Smooth muscle cell (in vitro differentiated cells): Measurements from ENCODE around the gene TFEC. TPM values are rescaled to one million over a fixed set of nuclear protein-coding genes. Genes with fewer than 3 reads are reported as not detected.
"Not testable (repeated sequence)": the region's sequence is repeated elsewhere in the genome, so short reads cannot be mapped to it uniquely, and the experiment has no call there.

Experiments used
- DNase-seq: peaks from one replicate; lab custom pipeline; 2025; ENCODE audit not compliant: unreplicated experiment; lab: John Stamatoyannopoulos, UW
- H2AFZ ChIP-seq: fragments of 200-600 bp; sonication (generic); 2 replicates; pipeline ENCODE4 v1.6.0; 2016; ENCODE audit warnings: antibody characterized with exemption, low read depth, mild to moderate bottlenecking
- H3F3A ChIP-seq: fragments of 200-600 bp; sonication (generic); 2 replicates; pipeline ENCODE4 v1.6.0; 2017; ENCODE audit warnings: antibody characterized with exemption, low read depth
- H3K27ac ChIP-seq: fragments of 200-600 bp; sonication (generic); 2 replicates; pipeline ENCODE4 v1.5.1; 2016; ENCODE audit warnings: low read depth, mild to moderate bottlenecking
- H3K27me3 ChIP-seq: fragments of 200-600 bp; sonication (generic); 2 replicates; pipeline ENCODE4 v1.6.1; 2016; ENCODE audit warnings: low read depth, mild to moderate bottlenecking
- H3K36me3 ChIP-seq: fragments of 200-600 bp; sonication (generic); 2 replicates; pipeline ENCODE4 v1.5.1; 2016; ENCODE audit warnings: low read depth
- H3K4me1 ChIP-seq: fragments of 200-600 bp; sonication (generic); 2 replicates; pipeline ENCODE4 v1.5.1; 2016; ENCODE audit warnings: low read depth
- H3K4me2 ChIP-seq: fragments of 200-600 bp; sonication (generic); 2 replicates; pipeline ENCODE4 v1.6.0; 2016; ENCODE audit warnings: mild to moderate bottlenecking
- H3K4me3 ChIP-seq: fragments of 200-600 bp; sonication (generic); 2 replicates; pipeline ENCODE4 v1.5.1; 2016; ENCODE audit warnings: mild to moderate bottlenecking
- H3K79me2 ChIP-seq: fragments of 200-600 bp; sonication (generic); 2 replicates; pipeline ENCODE4 v1.6.0; 2016; ENCODE audit warnings: low read depth, mild to moderate bottlenecking
- H3K9ac ChIP-seq: fragments of 200-600 bp; sonication (generic); 2 replicates; pipeline ENCODE4 v1.6.0; 2016; ENCODE audit warnings: low read depth
- H3K9me3 ChIP-seq: fragments of 200-600 bp; sonication (generic); replicated peaks from 2 replicates; pipeline ENCODE4 v1.5.1; 2016; ENCODE audit warnings: low read depth
- H4K20me1 ChIP-seq: fragments of 200-600 bp; sonication (generic); 2 replicates; pipeline ENCODE4 v1.6.0; 2016; ENCODE audit warnings: low read depth
- WGBS: methylation state at CpG from one replicate; pipeline ENCODE4 v1.1.7; 2016; ENCODE audit warnings: low lambda C conversion rate; 5-methylcytosine and 5-hydroxymethylcytosine counted together
- polyA plus RNA-seq: library from polyadenylated mRNA; unstranded; fragments of >200 nt; fragmentation: Nextera tagmentation; extraction: Ambion mirVana; gene quantifications from 2 replicates; pipeline ENCODE4 v1.2.1, GENCODE V29; 2016
- total RNA-seq: library from RNA; depleted of rRNA; stranded (reverse); fragments of >200 nt; gene quantifications from 2 replicates; pipeline ENCODE4 v1.2.3, GENCODE V29; 2014
- TF ChIP-seq, protein P1 (sequence below): fragments of 200-600 bp; sonication (generic); IDR thresholded peaks from 2 replicates; pipeline ENCODE4 v1.5.1; 2017; ENCODE audit warnings: borderline replicate concordance, mild to moderate bottlenecking, antibody characterized with exemption; ENCODE audit not compliant: insufficient read depth, poor library complexity, severe bottlenecking

The TFEC gene
- total and polyA plus RNA-seq, 2 experiments from 2014 or later, result not detected

DNA sequence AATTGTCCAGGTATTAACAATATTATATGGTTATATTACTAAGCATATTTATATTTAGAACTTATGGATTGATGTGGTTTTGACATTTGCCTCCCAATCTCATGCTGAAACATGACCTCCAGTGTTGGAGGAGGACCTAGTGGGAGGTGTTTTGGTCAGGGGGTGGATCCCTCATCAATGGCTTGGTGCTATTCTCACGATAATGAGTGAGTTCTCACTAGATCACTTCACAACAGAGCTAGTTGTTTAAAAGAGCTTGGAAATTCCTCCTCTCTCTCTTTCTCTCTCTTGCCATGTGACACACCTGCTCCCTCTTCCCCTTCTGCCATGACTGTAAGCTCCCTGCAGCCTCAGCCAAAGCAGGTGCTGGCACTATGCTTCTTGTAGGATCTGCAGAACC is 19.0 kb downstream of the TFEC start:
- Histone ChIP-seq H3K4me1 (no peaks in the 10 kb centered on the region), H3F3A (no peaks in the 10 kb centered on the region), H3K79me2 (no peaks in the 10 kb centered on the region), H3K9ac (no peak overlapping the region), H3K9me3 (no peaks in the 10 kb centered on the region), H4K20me1 (no peaks in the 10 kb centered on the region), H3K36me3 (no peaks in the 10 kb centered on the region), H3K27ac (no peak overlapping the region), H3K27me3 (no peaks in the 10 kb centered on the region), H3K4me2 (no peak overlapping the region), H3K4me3 (no peak overlapping the region), H2AFZ (no peak overlapping the region)
- no peak for DNase-seq
- TF ChIP-seq, protein P1, sequence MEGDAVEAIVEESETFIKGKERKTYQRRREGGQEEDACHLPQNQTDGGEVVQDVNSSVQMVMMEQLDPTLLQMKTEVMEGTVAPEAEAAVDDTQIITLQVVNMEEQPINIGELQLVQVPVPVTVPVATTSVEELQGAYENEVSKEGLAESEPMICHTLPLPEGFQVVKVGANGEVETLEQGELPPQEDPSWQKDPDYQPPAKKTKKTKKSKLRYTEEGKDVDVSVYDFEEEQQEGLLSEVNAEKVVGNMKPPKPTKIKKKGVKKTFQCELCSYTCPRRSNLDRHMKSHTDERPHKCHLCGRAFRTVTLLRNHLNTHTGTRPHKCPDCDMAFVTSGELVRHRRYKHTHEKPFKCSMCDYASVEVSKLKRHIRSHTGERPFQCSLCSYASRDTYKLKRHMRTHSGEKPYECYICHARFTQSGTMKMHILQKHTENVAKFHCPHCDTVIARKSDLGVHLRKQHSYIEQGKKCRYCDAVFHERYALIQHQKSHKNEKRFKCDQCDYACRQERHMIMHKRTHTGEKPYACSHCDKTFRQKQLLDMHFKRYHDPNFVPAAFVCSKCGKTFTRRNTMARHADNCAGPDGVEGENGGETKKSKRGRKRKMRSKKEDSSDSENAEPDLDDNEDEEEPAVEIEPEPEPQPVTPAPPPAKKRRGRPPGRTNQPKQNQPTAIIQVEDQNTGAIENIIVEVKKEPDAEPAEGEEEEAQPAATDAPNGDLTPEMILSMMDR, result no peak
- WGBS, result 0% methylated on average over 1 of the region's 1 CpG

DNA sequence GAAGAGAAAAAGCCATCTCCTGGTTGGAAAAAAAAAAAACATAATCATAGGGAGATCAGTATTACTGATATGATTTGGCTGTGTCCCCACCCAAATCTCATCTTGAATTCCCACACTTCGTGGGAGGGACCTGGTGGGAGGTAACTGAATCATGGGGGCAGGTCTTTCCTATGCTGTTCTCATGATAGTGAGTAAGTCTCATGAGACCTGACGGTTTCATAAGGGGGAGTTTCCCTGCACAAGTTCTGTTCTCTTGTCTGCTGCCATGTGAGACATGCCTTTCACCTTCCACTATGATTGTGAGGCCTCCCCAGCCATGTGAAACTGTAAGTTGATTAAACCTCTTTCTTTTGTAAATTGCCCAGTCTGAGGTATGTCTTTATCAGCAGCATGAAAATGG is 25.8 kb downstream of the TFEC start:
- not testable (repeated sequence) for H3K4me3 ChIP-seq, H3K4me1 ChIP-seq
- WGBS, result 73% methylated on average over 2 of the region's 2 CpGs

DNA sequence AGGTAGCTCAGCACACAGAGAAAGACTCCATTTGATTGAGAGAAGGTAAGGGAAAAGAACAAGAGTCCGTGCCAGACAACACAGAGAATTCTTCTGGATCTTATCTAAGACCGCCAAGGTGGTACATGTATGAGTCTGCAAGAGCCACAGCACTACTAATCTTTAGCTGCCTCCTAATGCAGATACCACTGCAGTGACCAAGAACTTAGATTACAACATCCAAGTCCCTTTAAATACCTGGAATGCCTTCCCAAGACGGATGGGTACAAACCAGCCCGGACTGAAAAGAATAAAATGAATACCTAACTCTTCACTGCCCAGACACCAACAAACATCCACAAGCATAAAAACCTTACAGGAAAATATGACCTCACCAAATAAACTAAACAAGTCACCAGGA is 33.3 kb downstream of the TFEC start:
- Histone ChIP-seq H3K4me3 (no peak overlapping the region), H3K4me1 (no peaks in the 10 kb centered on the region), H3F3A (no peaks in the 10 kb centered on the region), H3K4me2 (no peak overlapping the region), H3K36me3 (no peaks in the 10 kb centered on the region), H3K9ac (no peak overlapping the region), H3K27me3 (no peaks in the 10 kb centered on the region), H4K20me1 (no peaks in the 10 kb centered on the region), H3K27ac (no peak overlapping the region), H2AFZ (no peak overlapping the region), H3K79me2 (no peaks in the 10 kb centered on the region), H3K9me3 (no peaks in the 10 kb centered on the region)
- TF ChIP-seq, protein P1, result no peak
- 69% methylated on average over 4 of the region's 4 CpGs for WGBS
- DNase-seq, result no peak

More for the DNA sequence above, 25.8 kb downstream of the TFEC start:
- H3K27me3 ChIP-seq, H2AFZ ChIP-seq, DNase-seq, H4K20me1 ChIP-seq, H3K9me3 ChIP-seq, H3K79me2 ChIP-seq, H3K4me2 ChIP-seq, H3F3A ChIP-seq, H3K9ac ChIP-seq, H3K36me3 ChIP-seq, H3K27ac ChIP-seq: not testable (repeated sequence)

DNA sequence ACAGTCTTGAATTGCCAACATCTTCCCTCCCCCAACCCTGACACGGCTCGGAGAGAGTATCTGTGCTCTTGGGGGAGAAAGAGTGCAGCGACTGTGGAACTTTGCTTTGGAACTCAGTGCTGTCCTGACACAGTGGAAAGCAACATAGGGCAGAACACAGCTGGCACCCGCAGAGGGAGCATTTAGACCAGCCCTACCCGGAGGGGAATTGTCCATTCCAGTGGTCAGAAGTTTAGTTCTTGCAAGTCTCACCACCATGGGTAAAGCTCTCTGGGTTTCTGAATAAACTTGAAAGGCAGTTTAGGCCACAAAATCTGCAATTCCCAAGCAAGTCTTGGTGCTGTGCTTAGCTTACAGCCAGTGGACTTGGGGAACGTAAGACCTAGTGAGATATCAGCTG is 34.9 kb downstream of the TFEC start:
- Histone ChIP-seq H3K4me1 (no peaks in the 10 kb centered on the region), H3F3A (no peaks in the 10 kb centered on the region), H3K9ac (no peak overlapping the region), H3K36me3 (no peaks in the 10 kb centered on the region), H2AFZ (no peak overlapping the region), H4K20me1 (no peaks in the 10 kb centered on the region), H3K79me2 (no peaks in the 10 kb centered on the region), H3K9me3 (no peaks in the 10 kb centered on the region), H3K27ac (no peak overlapping the region), H3K4me2 (no peak overlapping the region), H3K4me3 (no peak overlapping the region), H3K27me3 (no peaks in the 10 kb centered on the region)
- DNase-seq, result no peak
- TF ChIP-seq, protein P1, result no peak
- WGBS, result 96% methylated on average over 6 of the region's 6 CpGs
